ENCODE data around the gene STXBP2. TPM values are rescaled to one million over a fixed set of nuclear protein-coding genes. Genes with fewer than 3 reads are reported as not detected.

STXBP2 gene
- total RNA-seq, 1 donor from 2014 or later, result 96.3 TPM

DNA sequence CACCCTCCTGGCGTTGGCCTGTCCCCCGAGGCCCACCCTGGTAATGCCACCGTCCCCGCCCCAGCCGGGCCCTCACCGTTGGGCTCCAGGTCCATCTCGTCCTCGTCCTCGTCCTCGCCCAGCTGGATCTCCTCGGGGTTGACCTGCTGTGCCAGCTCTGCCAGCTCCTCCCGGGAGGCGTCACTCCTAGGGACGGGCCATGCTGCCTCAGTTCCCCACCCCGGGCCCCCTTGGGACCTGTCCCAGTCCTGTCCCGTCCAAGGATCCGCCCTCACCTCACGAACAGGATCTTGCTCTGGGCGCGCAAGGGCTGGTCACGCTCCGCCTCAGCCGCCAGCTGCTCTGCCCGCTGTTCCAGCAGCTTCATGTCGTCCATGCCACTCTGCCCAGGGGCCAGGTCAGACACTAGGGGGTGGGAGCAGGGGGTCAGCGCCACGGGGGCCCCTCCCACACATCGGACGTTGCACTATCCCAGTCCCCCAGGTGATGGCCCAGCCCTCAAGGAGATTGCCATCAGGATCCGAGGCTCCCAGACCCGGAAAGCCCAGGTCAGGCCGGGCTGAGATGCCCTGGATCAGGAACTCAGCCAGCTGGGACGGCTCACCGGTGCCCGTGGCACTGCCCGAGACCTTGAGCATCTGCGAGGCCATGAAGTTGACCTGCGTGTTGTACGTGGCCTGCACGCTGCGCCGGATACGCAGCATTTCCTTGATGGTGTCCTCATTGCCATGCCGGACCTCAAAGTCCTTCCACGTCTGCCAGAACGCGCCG, 17.1 kb upstream of the STXBP2 start:
- no peak for DNase-seq (ENCODE audit: low spot score)
- Mint-ChIP-seq H3K36me3 (ENCODE audit: low read depth) (peaks cover 31% of the 10 kb centered on the region), H3K27ac (no peak overlapping the region), H3K9me3 (no peaks in the 10 kb centered on the region), H3K4me1 (ENCODE audit: low read depth) (no peaks in the 10 kb centered on the region), H3K27me3 (ENCODE audit: low read depth) (no peaks in the 10 kb centered on the region), H3K4me3 (ENCODE audit: low read depth) (no peak overlapping the region)
- intact Hi-C loops (cut with micrococcal nuclease), result no loop called here

DNA sequence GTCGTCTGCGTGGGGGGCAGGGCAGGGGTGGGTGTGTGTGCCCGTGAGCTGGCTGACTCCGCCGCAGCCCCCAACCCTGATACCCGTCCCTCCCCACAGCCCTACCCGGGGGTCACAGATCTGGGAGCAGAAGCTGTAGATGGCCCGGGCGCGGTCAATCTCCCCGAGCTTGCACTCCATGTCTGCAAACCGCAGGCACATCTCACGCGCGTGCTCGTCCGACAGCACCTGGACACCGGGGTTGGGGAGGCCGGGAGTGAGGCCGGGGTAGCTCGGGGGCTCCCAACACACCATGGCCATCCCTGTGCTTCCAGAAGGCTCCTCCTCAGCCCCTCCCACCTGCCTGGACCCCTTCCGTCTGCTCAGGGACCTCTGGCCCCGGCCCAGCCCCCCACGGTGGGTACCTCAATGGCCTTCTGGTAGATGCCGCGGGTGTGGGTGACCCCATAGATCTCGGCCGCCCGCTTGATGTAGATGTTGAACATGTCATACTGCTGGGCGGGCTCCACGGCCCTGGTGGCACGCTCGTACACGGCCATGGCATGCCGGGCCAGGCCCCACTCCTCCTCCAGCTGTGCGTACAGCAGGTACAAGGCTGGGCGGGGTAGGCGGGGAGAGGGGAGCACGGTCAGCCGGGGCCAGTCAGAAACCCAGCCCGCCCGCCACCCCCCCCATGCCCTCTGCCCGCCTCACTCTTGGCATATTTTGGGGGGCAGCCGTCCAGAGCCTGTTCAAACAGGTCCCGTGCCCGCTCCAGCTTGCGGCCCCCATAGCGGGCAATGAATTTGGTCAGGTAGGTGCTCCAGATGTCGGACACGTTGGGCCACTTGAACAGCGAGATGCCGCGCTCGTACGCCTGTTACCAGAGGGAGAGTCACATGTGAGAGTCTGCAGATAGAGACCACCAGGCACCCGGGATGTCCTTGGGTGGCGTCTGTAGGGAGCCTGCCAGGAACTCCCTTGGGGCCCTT, 16.2 kb upstream of the STXBP2 start:
- peaks cover 35% of the 10 kb centered on the region for H3K36me3 Mint-ChIP-seq (ENCODE audit: low read depth)
- no peaks in the 10 kb centered on the region for H3K27me3 Mint-ChIP-seq (ENCODE audit: low read depth)
- H3K4me1 Mint-ChIP-seq (ENCODE audit: low read depth), result no peaks in the 10 kb centered on the region
- intact Hi-C loops (cut with micrococcal nuclease), result no loop called here
- DNase-seq (ENCODE audit: low spot score), result no peak
- no peak overlapping the region for H3K27ac Mint-ChIP-seq
- no peak overlapping the region for H3K4me3 Mint-ChIP-seq (ENCODE audit: low read depth)
- no peaks in the 10 kb centered on the region for H3K9me3 Mint-ChIP-seq

DNA sequence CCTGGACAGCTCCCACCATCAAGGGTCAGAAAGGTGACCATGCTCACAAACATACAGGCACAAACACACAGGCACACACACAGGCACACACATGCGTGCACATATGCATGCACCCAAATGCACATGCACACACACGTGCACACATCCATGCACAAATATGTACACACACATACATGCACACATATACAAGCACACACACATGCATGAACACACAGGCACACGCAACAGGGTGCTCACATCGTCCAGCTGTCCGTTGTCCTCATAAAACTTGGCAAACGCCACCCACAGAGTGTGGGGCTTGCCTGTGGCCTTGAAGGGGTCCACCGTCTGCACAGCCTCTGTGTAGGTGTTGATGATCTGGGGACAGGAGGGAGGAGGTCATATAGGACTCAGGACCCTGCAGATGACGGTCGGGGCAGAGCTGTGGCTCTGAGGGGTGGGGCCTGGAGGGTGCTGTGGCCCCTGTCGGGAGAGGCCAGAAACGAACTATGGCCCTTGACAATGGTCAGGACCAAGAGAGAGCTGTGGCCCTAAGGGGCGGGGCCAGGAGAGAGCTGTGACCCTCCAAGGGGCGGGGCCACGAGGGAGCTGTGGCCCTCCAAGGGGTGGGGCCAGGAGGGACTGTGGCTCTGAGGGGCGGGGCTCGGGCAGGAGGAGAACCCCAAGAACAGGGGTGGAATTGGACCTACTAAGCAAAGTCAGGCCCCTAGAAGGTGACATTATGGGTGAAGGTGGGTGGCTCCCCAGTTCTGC, 13.8 kb upstream of the STXBP2 start:
- no peak overlapping the region for H3K27ac Mint-ChIP-seq
- no peak overlapping the region for H3K4me3 Mint-ChIP-seq (ENCODE audit: low read depth)
- H3K9me3 Mint-ChIP-seq, result no peaks in the 10 kb centered on the region
- H3K36me3 Mint-ChIP-seq (ENCODE audit: low read depth), result peaks cover 40% of the 10 kb centered on the region
- peaks cover 2% of the 10 kb centered on the region for H3K4me1 Mint-ChIP-seq (ENCODE audit: low read depth)
- DNase-seq (ENCODE audit: low spot score), result no peak
- H3K27me3 Mint-ChIP-seq (ENCODE audit: low read depth), result no peaks in the 10 kb centered on the region
- intact Hi-C loops (cut with micrococcal nuclease), result no loop called here

DNA sequence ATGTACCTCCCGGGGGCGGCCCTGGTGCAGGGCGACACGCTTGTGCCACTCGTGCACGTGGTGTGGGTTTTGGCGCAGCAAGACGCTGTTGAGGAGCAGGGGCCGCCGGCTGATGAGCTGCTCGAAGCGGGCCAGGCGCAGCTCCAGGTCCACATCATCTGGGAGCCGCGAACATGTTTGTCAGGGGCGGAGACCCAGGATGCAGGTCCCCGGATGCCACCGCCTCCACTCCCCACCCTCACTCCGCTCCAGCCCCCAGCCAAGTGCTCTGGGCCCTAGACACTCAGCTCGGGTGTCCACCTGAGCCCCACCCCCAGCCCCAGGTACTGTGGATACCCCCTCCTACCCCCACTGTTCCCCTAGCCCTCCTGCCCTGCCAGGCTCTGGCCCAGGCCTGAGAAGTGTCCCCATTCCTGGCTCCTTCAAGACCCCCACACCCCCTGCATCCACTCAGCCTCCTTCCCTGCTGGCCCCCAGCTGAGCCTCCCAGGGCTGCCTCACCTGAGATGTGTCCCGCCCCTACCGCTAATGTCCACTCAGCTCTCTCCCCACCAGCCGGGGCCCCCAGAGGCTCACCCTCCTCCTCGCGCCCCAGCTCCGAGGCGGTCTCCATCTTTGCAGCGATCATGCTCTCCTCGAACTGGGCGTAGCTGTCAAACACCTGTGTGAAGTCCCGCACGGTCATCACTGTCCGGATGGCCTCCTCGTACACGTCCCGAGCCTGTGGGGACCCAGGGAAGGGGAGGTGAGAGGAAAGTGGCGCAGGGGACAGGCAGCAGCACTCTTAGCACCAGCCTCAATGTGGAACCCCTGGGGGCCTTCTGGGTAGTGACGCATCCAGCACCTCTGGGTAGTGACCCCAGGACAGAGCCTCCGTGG, 12.9 kb upstream of the STXBP2 start:
- intact Hi-C loops (cut with micrococcal nuclease), result no loop called here
- no peaks in the 10 kb centered on the region for H3K9me3 Mint-ChIP-seq
- no peaks in the 10 kb centered on the region for H3K27me3 Mint-ChIP-seq (ENCODE audit: low read depth)
- H3K4me1 Mint-ChIP-seq (ENCODE audit: low read depth), result peaks cover 11% of the 10 kb centered on the region
- no peak overlapping the region for H3K27ac Mint-ChIP-seq
- DNase-seq (ENCODE audit: low spot score), result no peak
- no peak overlapping the region for H3K4me3 Mint-ChIP-seq (ENCODE audit: low read depth)
- H3K36me3 Mint-ChIP-seq (ENCODE audit: low read depth), result peaks cover 35% of the 10 kb centered on the region

DNA sequence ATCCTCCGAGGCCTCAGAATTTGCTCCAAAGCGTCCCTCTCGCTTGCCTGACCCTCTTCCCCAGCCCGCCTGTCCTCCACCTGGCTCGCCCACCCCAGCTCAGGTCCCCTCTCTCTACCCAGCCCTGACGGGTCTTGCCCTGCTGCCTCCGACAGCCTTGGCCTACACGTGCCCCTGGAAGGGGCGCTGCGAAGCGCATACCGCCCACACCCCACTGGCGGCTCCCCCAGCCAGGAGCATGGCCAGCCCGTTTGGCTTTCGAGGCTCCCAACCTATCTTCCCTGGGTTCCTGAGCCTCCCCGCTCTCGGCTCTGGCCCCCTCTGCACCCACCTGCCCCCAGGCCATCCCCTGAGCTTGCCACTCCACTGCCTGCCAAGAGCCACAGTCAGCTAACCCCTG, 12.1 kb upstream of the STXBP2 start:
- intact Hi-C loops (cut with micrococcal nuclease), result no loop called here
- no peaks in the 10 kb centered on the region for H3K27me3 Mint-ChIP-seq (ENCODE audit: low read depth)
- no peak overlapping the region for H3K4me3 Mint-ChIP-seq (ENCODE audit: low read depth)
- no peaks in the 10 kb centered on the region for H3K9me3 Mint-ChIP-seq
- peaks cover 17% of the 10 kb centered on the region for H3K4me1 Mint-ChIP-seq (ENCODE audit: low read depth)
- H3K27ac Mint-ChIP-seq, result no peak overlapping the region
- peaks cover 43% of the 10 kb centered on the region for H3K36me3 Mint-ChIP-seq (ENCODE audit: low read depth)
- no peak for DNase-seq (ENCODE audit: low spot score)

DNA sequence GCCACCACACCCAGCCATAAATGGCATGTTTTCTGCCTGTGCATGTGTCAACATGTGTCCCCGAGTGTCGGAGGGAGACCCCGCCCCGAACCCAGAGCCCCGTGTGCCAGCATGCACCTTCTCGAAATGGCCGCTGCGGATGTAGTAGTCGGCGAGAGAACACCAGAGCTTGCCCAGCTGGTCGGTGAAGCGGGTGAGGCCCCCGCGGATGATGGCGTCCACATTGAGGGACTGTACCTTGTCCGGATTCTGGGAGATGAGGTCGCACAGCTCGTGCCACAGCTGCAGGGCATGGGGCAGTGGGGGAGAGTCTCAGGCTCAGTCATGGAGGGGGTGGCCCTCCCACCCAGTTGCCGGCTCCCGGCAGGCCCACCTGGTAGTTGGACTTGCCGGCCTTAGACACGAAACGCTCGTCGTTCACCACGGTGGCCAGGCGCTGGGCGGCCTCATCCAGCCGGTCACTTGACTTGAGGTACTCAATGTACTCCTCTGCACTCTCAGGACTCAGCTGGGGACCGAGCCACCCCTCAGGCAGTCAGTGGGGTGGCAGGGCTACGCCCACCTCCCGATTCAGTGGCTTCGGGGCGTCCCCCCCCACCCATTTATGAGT, 11.0 kb upstream of the STXBP2 start:
- H3K4me3 Mint-ChIP-seq (ENCODE audit: low read depth), result no peak overlapping the region
- peaks cover 22% of the 10 kb centered on the region for H3K4me1 Mint-ChIP-seq (ENCODE audit: low read depth)
- peaks cover 43% of the 10 kb centered on the region for H3K36me3 Mint-ChIP-seq (ENCODE audit: low read depth)
- H3K27ac Mint-ChIP-seq, result no peak overlapping the region
- no peak for DNase-seq (ENCODE audit: low spot score)
- H3K9me3 Mint-ChIP-seq, result no peaks in the 10 kb centered on the region
- intact Hi-C loops (cut with micrococcal nuclease), result no loop called here
- H3K27me3 Mint-ChIP-seq (ENCODE audit: low read depth), result no peaks in the 10 kb centered on the region

DNA sequence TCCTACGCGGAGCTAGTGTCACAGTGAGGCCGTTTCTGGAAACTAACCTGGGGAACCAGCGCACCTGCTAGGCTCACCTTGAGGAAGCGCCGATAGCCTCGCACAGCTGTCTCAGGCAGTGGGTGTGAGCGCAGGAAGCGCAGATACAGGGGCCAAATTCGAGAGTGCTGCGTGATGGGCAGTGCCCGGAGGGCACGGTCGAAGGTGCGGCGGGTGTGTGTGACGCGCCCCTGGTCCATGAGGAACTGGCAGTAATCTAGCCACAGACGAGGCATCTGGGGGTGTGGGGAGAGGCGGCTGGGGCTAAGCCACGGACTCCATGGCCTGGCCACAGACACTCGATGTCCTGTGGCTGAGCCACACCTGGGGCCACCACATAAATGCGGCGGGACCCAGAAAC, 9.7 kb upstream of the STXBP2 start:
- intact Hi-C loops (cut with micrococcal nuclease), result no loop called here
- H3K9me3 Mint-ChIP-seq, result no peaks in the 10 kb centered on the region
- peaks cover 24% of the 10 kb centered on the region for H3K4me1 Mint-ChIP-seq (ENCODE audit: low read depth)
- no peak for DNase-seq (ENCODE audit: low spot score)
- no peaks in the 10 kb centered on the region for H3K27me3 Mint-ChIP-seq (ENCODE audit: low read depth)
- H3K36me3 Mint-ChIP-seq (ENCODE audit: low read depth), result peaks cover 32% of the 10 kb centered on the region
- no peak overlapping the region for H3K27ac Mint-ChIP-seq
- H3K4me3 Mint-ChIP-seq (ENCODE audit: low read depth), result no peak overlapping the region

DNA sequence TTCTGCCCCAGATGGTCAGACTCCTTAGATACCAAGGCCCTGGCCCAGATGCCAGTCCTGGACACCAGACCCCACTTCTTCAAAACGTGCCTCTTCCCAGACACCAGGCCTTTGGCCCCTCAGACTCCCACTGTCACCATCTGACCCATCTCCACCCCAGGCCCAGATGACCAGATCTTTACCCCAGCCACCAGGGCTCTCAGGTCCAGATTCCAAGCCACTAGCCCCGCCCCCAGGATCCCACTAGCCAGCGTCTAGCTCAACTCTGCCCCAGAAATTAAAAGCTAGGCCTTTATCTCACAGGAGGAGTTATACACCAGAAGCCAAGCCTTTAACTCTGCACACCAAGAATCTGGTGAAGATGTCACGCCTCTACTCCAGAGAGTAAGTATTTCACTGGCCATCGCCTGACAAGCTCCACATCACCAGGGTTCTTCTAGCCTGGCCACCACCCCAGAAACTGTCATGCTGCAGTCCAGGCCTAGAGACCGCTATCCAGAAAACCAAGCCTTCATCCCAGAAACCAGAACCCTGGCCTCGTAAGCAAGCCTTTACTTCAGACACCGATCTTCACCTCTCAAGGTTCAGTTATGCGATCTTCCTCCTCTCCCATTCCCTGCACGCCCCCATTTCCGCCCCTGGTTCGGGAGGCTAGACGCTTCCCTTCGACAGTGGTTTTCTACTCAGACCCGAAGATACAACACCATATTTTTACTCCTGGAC, 8.2 kb upstream of the STXBP2 start:
- DNase-seq (ENCODE audit: low spot score), result no peak
- Mint-ChIP-seq H3K4me1 (ENCODE audit: low read depth) (peaks cover 24% of the 10 kb centered on the region), H3K9me3 (no peaks in the 10 kb centered on the region), H3K4me3 (ENCODE audit: low read depth) (peak overlapping the region; percentile 98), H3K27ac (peak overlapping the region; percentile 98), H3K36me3 (ENCODE audit: low read depth) (peaks cover 22% of the 10 kb centered on the region), H3K27me3 (ENCODE audit: low read depth) (no peaks in the 10 kb centered on the region)
- intact Hi-C loops (cut with micrococcal nuclease), result loop anchor here (1.0 to 2.0 kb wide), 3 partner anchors 52 to 201 kb away; partner anchors contain the start of gene TRAPPC5

DNA sequence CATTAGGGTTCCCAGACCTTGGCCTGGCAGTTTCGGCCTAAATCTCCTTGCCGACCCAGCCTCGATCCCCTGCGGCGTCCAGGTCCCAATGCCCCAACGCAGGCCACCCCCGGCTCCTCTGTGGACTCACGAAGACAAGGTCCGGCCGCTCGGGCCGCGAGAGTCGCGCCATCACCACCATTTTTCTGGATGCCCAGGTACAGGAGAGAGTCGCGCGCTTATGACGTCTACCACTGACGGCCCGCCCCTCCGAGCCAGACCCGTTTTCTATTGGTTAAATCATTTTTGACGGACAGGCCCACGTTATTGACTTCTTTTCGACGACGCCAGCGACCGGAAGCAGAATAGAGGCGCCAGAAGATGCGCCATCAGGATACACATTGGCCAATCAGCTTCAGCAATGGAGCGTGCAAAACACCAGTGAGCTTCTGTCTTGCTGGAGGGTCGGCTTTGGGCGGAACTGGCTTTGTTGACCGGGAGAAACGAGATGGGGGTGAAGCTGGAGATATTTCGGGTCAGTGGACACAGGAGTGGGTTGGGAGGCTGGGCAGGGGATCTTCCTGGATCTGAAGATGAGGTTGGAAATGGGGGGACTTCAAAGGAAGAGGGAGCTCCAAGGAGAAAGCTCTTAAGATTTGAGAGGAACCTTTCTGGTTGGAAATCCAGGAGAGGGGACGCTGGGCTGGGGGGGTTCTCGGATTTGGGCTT, 7.4 kb upstream of the STXBP2 start, which contains the start of the genes PET100 and XAB2:
Gene PET100 (plus strand): TSS at position 447 of the 708 bp plus-strand sequence. CDS start 41 bp downstream, at position 488.
Gene XAB2 (minus strand): TSS at position 199 of the 708 bp plus-strand sequence. CDS start 18 bp downstream, at position 181.
- Mint-ChIP-seq H3K27ac (peak within 1 kb of the TSS; percentile 98), H3K4me3 (ENCODE audit: low read depth) (peak within 1 kb of the TSS; percentile 98), H3K4me1 (ENCODE audit: low read depth) (peaks cover 24% of the 10 kb centered on the region), H3K36me3 (ENCODE audit: low read depth) (peaks cover 19% of the 10 kb centered on the region), H3K27me3 (ENCODE audit: low read depth) (no peaks in the 10 kb centered on the region), H3K9me3 (no peaks in the 10 kb centered on the region)
- DNase-seq (ENCODE audit: low spot score), result peak; percentile 94
- intact Hi-C loops (cut with micrococcal nuclease), result loop anchor here (1.0 to 2.0 kb wide), 3 partner anchors 51 to 200 kb away; partner anchors contain the start of gene TRAPPC5

DNA sequence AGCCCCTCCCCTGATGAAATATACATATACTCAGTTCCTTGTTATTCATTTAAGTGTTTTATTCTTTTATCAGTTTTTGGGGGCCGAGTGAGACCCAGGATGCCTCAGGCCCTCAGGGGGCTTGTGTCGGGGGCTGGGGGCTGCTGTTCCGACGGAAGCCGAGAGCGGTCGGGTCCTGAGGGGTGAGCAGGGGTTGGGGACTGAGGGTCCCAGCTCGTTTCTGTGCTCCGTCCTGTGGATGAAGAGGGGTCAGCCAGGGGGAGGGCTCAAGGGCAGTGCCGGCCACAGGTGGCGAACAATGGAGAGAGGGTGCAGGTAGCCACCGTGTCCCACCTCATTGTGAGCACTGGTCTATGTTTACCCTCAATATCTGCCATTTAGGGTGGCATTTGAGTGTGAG, 5.3 kb upstream of the STXBP2 start:
- Mint-ChIP-seq H3K27me3 (ENCODE audit: low read depth) (no peaks in the 10 kb centered on the region), H3K27ac (no peak overlapping the region), H3K4me3 (ENCODE audit: low read depth) (peak overlapping the region; percentile 22), H3K9me3 (no peaks in the 10 kb centered on the region), H3K4me1 (ENCODE audit: low read depth) (peaks cover 24% of the 10 kb centered on the region), H3K36me3 (ENCODE audit: low read depth) (peaks cover 16% of the 10 kb centered on the region)
- intact Hi-C loops (cut with micrococcal nuclease), result no loop called here
- no peak for DNase-seq (ENCODE audit: low spot score)

All from activated T-helper 2 cell treated with anti-CD3 and anti-CD28 coated beads, Interferon-gamma antibody, Interleukin-2, Interleukin-4, amounts not matched to agents 10 μg/mL and 5 μg/mL and 100 μg/mL, durations not matched to agents 14 hours and 24 hours and 36 hours (primary cell).